Measurements from ENCODE around the gene PARD6G. TPM values are rescaled to one million over a fixed set of nuclear protein-coding genes. Genes with fewer than 3 reads are reported as not detected.

The PARD6G gene
- total and polyA plus RNA-seq, 7 donors: 0.22 to 1.5 (median 1.1) TPM

GRCh38 chr18:80115035-80115434, 132.3 kb downstream of the PARD6G start:
- Histone ChIP-seq H3K9me3 (no peaks in the 10 kb centered on the region), H3K27me3 (ENCODE audit: insufficient read depth in 3 of 3, low read length in 2 of 3) (peaks cover 0 to 7% (median 2%) of the 10 kb centered on the region in 3 donors), H3K4me3 (no peak overlapping the region), H3K27ac (no peak overlapping the region), H3K36me3 (ENCODE audit: insufficient read depth in 1 of 2, low read depth in 1 of 2) (peaks cover 0 to 9% of the 10 kb centered on the region in 2 donors), H3K4me1 (peaks cover 7% of the 10 kb centered on the region)
- no peak for TF ChIP-seq CTCF (IDR thresholded peaks at IDR 0.05)
- WGBS, 3 donors: 93 to 98% (median 95%) methylated on average over 4 of the region's 4 CpGs
- ATAC-seq: no peak
- intact Hi-C loops (cut with DNase I): no loop called here
- DNase-seq: no peak

GRCh38 chr18:80112624-80113248, 134.6 kb downstream of the PARD6G start:
- Histone ChIP-seq H3K4me3 (no peak overlapping the region), H3K27ac (no peak overlapping the region), H3K9me3 (peaks cover 7% of the 10 kb centered on the region), H3K4me1 (peaks cover 7% of the 10 kb centered on the region), H3K36me3 (ENCODE audit: insufficient read depth in 1 of 2, low read depth in 1 of 2) (peaks cover 0 to 3% of the 10 kb centered on the region in 2 donors), H3K27me3 (ENCODE audit: insufficient read depth in 3 of 3, low read length in 2 of 3) (peaks cover 0 to 7% (median 2%) of the 10 kb centered on the region in 3 donors)
- ATAC-seq (no peak), DNase-seq (no peak)
- no peak for TF ChIP-seq CTCF (IDR thresholded peaks at IDR 0.05)
- intact Hi-C loops (cut with DNase I): no loop called here
- 34 to 50% (median 42%) methylated on average over 1 of the region's 1 CpG for WGBS, 3 donors

- Histone ChIP-seq H3K27me3 (ENCODE audit: insufficient read depth in 3 of 3, low read length in 2 of 3) (peaks cover 0 to 7% (median 2%) of the 10 kb centered on the region in 3 donors), H3K4me3 (peak overlapping the region; percentile 69), H3K36me3 (ENCODE audit: insufficient read depth in 1 of 2, low read depth in 1 of 2) (no peaks in the 10 kb centered on the region), H3K4me1 (peaks cover 7% of the 10 kb centered on the region), H3K27ac (peak overlapping the region; percentile 81), H3K9me3 (peaks cover 7% of the 10 kb centered on the region)
- peak in 2 of 4 donors; percentile 6 to 21 for ATAC-seq
- WGBS, 3 donors: 0 to 2% (median 1%) methylated on average over 29 to 34 of the region's 34 CpGs
- peak; percentile 29 to 61 for DNase-seq
- no peak for TF ChIP-seq CTCF (IDR thresholded peaks at IDR 0.05)
- intact Hi-C loops (cut with DNase I): no loop called here
Observed at GRCh38 chr18:80109676-80110078, 137.6 kb downstream of the PARD6G start.

GRCh38 chr18:80108739-80109675, 138.3 kb downstream of the PARD6G start, which contains the start of gene ADNP2:
TSS of gene ADNP2 (plus strand) at chr18:80109262. CDS start at chr18:80117543, 8,281 bp downstream.
- 3 to 4% (median 3%) methylated on average over 43 to 76 of the region's 76 CpGs for WGBS, 3 donors
- intact Hi-C loops (cut with DNase I): no loop called here
- peak; percentile 78 to 84 for DNase-seq
- Histone ChIP-seq H3K4me1 (peaks cover 7% of the 10 kb centered on the region), H3K4me3 (peak within 1 kb of the TSS; percentile 69), H3K9me3 (peaks cover 7% of the 10 kb centered on the region), H3K27ac (peak within 1 kb of the TSS; percentile 81), H3K36me3 (ENCODE audit: insufficient read depth in 1 of 2, low read depth in 1 of 2) (no peaks in the 10 kb centered on the region), H3K27me3 (ENCODE audit: insufficient read depth in 3 of 3, low read length in 2 of 3) (peaks cover 0 to 7% (median 2%) of the 10 kb centered on the region in 3 donors)
- peak; percentile 74 to 92 (median 88) for ATAC-seq
- no peak for TF ChIP-seq CTCF (IDR thresholded peaks at IDR 0.05)
